ENCODE results near the gene MPPED1. TPM values are rescaled to one million over a fixed set of nuclear protein-coding genes. Genes with fewer than 3 reads are reported as not detected.

Gene MPPED1
- total RNA-seq, 2 donors from 2014 or later, result not detected

DNA sequence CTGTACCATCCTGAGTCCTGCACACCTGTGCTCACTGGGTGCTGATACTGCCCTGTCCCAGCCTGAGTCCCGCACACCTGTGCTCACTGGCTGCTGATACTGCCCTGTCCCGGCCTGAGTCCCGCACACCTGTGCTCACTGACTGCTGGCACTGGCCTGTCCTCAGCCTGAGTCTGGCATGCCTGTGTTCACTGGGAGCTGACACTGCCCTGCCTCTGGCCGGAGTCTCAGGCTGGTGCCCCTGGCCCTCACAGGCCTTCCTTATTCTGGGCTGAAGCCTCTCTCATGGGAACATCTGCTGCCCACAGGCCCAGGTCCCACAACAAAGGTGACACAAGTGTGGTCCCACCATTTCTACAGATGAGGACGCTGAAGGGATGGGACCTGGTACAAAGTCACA lies 115.1 kb downstream of the MPPED1 start:
- peak in 1 of 2 donors; percentile 34 for ATAC-seq
- peak; percentile 58 for DNase-seq (ENCODE audit: low spot score)
- no peaks in the 10 kb centered on the region for H3K36me3 Mint-ChIP-seq
- no peaks in the 10 kb centered on the region for H3K4me1 Mint-ChIP-seq (ENCODE audit: low read depth in 2 of 2)
- H3K27me3 Mint-ChIP-seq, result peaks cover 11% of the 10 kb centered on the region in 2 donors
- no peaks in the 10 kb centered on the region for H3K9me3 Mint-ChIP-seq
- H3K4me3 Mint-ChIP-seq, result no peak overlapping the region
- no peak overlapping the region for H3K27ac Mint-ChIP-seq

DNA sequence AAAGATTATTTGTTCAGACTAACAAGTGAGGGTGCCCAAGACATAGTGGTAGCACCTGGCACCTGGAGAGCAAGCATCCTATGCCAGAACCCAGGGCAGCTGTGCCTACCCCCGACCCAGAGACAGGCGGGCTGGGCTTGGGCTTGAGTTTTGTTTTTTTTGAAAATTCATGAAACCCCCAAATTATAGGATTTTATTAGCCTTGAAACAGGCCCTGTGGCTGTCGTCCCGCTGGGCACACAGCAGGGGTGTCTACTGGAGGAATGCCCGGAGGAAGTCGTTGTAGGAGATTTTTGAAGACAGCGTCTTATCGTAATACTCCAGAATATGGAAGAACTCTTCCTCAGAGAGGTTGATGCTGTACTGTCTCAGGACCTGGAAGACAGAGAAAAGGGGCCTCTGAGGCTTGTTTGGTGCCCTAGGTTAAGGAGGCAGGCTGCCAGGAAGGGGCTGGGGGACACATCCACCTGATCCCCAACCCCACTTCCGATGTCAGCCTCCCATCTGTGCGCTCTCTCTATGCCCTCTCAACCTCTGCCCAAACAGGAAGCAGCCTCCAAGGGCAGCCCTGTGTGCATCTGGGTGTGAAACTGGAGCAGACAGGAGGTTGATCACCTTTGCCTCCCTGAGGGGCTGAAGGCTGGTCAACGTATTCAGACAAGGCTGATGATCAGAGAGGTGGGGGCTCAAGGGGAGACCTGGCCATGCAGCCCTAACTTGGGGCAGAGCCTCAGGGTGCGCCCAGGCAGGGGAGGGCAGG lies 117.0 kb downstream of the MPPED1 start:
- DNase-seq (ENCODE audit: low spot score) (no peak), ATAC-seq (no peak)
- Mint-ChIP-seq H3K27ac (no peak overlapping the region), H3K27me3 (peaks cover 11 to 14% of the 10 kb centered on the region in 2 donors), H3K4me1 (ENCODE audit: low read depth in 2 of 2) (no peaks in the 10 kb centered on the region), H3K4me3 (no peak overlapping the region), H3K9me3 (no peaks in the 10 kb centered on the region), H3K36me3 (no peaks in the 10 kb centered on the region)

DNA sequence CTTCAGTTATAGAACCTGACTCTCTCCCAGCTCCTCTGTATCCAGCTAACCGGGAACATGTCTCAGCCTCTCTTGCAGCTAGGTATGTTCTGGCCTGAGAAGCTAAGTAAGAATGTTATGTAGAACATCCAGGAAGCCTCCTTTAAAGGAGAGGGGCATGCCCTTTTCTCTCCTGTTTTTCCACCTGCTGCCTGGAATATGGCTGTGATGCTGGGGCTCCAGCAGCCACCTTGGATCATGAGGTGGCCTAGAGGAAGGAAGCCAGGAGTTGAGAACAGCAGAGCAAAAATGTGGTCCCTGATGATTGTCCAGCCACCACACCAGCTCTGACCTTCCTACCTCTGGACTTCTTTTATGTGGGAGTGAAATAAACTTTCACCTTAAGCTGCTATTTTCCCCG lies 117.6 kb downstream of the MPPED1 start:
- Mint-ChIP-seq H3K4me3 (no peak overlapping the region), H3K9me3 (no peaks in the 10 kb centered on the region), H3K27ac (no peak overlapping the region), H3K36me3 (no peaks in the 10 kb centered on the region), H3K27me3 (peaks cover 11 to 14% of the 10 kb centered on the region in 2 donors), H3K4me1 (ENCODE audit: low read depth in 2 of 2) (no peaks in the 10 kb centered on the region)
- ATAC-seq (no peak), DNase-seq (ENCODE audit: low spot score) (no peak)

DNA sequence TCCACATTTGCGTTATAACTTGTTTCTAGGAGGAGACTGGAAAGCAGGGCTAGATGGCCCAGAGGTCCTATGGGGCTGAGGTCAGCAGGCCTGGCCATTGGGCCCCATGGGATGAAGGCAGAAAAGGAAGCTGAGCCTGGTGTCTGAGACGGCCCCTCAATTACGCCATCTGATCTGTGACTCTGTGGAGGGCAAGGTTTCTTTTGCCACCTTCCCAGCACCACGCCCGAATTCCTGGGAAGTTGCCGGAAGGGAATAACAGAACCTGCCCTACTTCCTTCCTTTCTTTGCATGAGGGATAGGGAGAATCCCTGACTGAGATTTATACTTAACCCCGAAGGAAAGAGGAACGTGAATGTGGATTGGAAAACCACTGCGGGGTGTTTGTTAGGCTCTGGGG lies 118.1 kb downstream of the MPPED1 start:
- ATAC-seq (no peak), DNase-seq (ENCODE audit: low spot score) (no peak)
- H3K36me3 Mint-ChIP-seq, result no peaks in the 10 kb centered on the region

DNA sequence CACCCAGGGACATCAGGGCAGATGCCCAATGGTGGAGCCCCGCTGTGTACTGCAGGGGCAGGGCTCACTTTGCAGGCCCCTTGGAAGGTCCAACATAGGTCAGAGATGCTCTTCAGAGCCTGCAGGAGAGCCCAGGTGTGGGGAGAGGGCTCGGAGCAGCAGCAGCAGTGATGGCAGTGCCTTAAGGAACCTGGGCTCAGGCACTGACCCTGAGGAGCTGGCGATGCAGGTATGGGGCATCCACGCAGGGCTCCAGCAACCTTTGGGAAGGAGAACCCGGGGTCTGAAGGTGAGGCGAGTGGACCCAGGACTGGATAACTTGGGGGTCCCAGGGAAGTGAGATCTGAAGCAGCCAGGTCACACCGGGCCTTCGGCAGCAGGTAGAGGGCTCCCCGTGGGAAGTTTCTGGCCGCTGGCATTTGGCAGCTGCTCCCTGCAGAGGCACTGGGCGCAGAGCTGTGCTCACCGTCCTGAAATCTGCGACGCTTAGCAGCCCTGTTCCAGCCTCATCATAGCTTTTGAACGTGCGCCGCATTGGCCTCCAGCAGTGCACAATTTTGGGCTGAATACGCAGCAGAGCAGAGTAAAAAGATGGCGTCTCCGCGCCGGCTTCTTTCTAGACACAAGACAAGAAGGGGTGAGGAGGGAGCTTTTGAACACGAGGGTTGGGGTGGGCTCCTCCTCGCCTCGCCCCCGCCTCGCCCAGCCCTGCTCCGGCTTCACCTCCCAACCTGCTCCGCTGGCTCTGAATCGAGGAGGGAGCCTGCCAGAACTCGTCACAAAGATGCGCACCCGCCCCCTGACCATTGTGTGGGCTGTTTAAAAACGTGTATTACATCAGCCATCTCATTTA lies 118.8 kb downstream of the MPPED1 start:
- H3K27me3 Mint-ChIP-seq, result peaks cover 2 to 7% of the 10 kb centered on the region in 2 donors
- no peaks in the 10 kb centered on the region for H3K9me3 Mint-ChIP-seq
- ATAC-seq (no peak), DNase-seq (ENCODE audit: low spot score) (no peak)
- no peak overlapping the region for H3K27ac Mint-ChIP-seq
- H3K36me3 Mint-ChIP-seq, result no peaks in the 10 kb centered on the region
- no peak overlapping the region for H3K4me3 Mint-ChIP-seq
- H3K4me1 Mint-ChIP-seq (ENCODE audit: low read depth in 2 of 2), result no peaks in the 10 kb centered on the region

More for the DNA sequence above, 118.1 kb downstream of the MPPED1 start:
- H3K27ac Mint-ChIP-seq, result no peak overlapping the region
- H3K4me1 Mint-ChIP-seq (ENCODE audit: low read depth in 2 of 2), result no peaks in the 10 kb centered on the region
- H3K27me3 Mint-ChIP-seq, result peaks cover 8 to 13% of the 10 kb centered on the region in 2 donors
- H3K9me3 Mint-ChIP-seq, result no peaks in the 10 kb centered on the region
- no peak overlapping the region for H3K4me3 Mint-ChIP-seq

DNA sequence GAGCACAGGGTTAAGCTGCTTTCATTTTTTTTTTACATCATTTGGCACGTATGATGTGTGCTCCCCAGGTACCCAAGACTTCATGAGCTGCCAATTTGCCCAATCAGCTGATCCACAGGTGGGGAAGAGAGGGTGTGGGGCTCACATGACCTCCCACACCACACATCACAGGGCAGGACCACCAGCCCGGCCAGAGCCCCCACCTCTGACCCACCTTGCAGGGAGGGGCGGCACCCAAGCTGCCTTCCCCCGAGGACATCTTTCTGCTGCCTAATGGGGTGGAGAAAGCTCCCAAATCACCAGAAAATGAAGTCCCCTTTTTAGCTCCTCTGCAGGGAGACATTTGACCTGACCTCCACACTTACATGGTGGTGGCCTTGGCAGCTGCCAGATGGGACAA lies 119.8 kb downstream of the MPPED1 start:
- peaks cover 0 to 6% of the 10 kb centered on the region in 2 donors for H3K27me3 Mint-ChIP-seq
- H3K36me3 Mint-ChIP-seq, result no peaks in the 10 kb centered on the region
- DNase-seq (ENCODE audit: low spot score) (no peak), ATAC-seq (no peak)
- no peak overlapping the region for H3K4me3 Mint-ChIP-seq
- no peak overlapping the region for H3K27ac Mint-ChIP-seq
- no peaks in the 10 kb centered on the region for H3K9me3 Mint-ChIP-seq
- no peaks in the 10 kb centered on the region for H3K4me1 Mint-ChIP-seq (ENCODE audit: low read depth in 2 of 2)

DNA sequence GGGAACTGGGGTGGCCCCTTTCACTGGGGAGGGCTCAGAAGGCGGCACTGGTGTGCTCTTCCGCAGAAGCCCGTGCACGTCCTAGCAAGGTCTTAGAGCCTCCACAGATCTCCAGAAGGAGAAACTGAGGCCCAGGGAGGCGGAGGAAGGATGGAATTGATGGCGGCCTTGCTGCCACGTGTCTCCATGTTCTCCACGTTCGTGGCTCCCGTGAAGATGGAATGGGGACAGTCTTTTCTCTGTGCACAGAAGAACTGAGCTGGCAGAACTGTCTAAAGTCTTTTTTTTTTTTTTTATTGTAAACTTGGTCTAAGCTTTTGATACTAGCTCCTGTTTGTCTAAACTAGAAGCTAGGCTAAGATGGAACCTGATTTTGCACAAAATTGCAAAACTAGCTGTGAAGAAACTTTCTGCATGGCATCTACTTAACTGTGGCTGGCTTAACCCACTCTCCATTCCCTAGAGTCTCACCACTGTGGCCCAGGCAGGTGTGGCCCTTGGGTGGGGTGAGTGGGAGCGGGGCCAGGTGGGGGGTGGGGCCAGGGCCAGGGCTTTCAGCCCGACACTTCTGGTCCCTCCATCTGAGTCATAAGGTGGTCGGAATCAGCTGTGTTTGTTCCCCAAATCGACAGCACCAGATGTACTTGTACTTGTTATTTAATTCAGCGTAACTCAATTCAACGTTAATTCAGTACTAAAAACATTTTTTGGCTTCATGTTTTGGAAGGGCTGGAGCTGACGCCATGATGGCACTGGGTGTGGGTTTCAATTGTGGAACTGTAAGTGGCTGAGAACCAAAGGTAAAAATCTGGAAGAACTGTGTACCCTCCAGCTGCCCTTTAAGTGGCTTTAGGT lies 120.7 kb downstream of the MPPED1 start:
- H3K27ac Mint-ChIP-seq, result no peak overlapping the region
- DNase-seq (ENCODE audit: low spot score), result no peak
- no peak for ATAC-seq
- no peak overlapping the region for H3K4me3 Mint-ChIP-seq
- no peaks in the 10 kb centered on the region for H3K36me3 Mint-ChIP-seq
- no peaks in the 10 kb centered on the region for H3K9me3 Mint-ChIP-seq
- H3K27me3 Mint-ChIP-seq, result peaks cover 0 to 6% of the 10 kb centered on the region in 2 donors
- no peaks in the 10 kb centered on the region for H3K4me1 Mint-ChIP-seq (ENCODE audit: low read depth in 2 of 2)

DNA sequence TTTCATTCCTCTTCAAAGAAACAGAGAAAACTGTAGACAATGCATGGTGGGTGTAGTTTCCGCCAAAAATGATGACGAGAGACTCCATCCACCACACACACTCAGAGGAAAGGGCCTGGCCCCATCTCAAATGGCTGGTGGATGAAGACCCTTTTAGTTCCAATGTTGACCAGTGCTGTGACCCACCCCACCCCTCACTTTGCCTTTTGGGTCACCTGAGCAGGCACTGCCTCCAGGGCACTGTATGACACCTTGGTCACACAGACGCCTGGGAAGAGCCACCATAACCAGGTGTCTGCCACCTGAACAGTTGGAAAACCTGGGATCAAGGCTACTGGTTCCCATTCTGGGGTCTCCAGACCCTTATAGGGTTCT lies 121.3 kb downstream of the MPPED1 start:
- no peak for DNase-seq (ENCODE audit: low spot score)
- H3K27me3 Mint-ChIP-seq, result peaks cover 0 to 8% of the 10 kb centered on the region in 2 donors
- no peak overlapping the region for H3K4me3 Mint-ChIP-seq
- H3K27ac Mint-ChIP-seq, result no peak overlapping the region
- no peaks in the 10 kb centered on the region for H3K36me3 Mint-ChIP-seq
- H3K9me3 Mint-ChIP-seq, result no peaks in the 10 kb centered on the region
- ATAC-seq, result no peak
- H3K4me1 Mint-ChIP-seq (ENCODE audit: low read depth in 2 of 2), result no peaks in the 10 kb centered on the region

DNA sequence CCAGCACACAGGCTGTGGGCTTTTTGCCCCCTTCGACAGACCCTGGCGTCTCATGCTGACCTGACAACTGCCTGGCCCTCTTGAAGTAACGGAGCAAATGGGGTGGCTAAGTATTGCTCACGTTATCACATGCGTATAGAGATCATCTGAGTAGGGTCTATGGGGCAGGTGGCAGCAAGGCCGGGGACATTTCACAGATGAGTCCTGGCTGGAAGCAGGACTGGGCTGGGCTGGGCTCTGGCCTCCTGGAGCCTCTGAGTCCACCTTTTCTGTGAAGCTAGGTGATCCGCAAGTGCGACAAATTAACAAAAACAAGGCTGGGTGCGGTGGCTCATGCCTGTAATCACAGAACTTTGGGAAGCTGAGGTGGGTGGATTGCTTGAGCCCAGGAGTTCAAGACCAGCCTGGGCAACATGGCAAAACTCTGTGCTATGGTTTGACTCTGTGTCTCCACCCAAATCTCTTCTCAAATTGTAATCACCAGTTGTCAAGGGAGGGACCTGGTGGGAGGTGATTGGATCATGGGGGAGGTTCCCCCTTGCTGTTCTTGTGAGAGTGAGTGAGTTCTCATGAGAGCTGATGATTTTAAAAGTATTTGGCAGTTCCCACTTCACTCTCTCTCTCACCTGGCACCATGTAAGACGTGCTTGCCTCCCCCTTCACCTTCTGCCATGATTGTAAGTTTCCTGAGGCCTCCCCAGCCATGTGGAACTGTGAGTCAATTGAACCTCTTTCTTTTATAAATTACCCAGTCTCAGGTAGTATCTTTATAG lies 122.0 kb downstream of the MPPED1 start:
- H3K27me3 Mint-ChIP-seq, result peaks cover 0 to 9% of the 10 kb centered on the region in 2 donors
- no peaks in the 10 kb centered on the region for H3K36me3 Mint-ChIP-seq
- no peaks in the 10 kb centered on the region for H3K9me3 Mint-ChIP-seq
- DNase-seq (ENCODE audit: low spot score), result no peak
- H3K4me3 Mint-ChIP-seq, result no peak overlapping the region
- ATAC-seq, result no peak
- no peak overlapping the region for H3K27ac Mint-ChIP-seq
- H3K4me1 Mint-ChIP-seq (ENCODE audit: low read depth in 2 of 2), result no peaks in the 10 kb centered on the region

DNA sequence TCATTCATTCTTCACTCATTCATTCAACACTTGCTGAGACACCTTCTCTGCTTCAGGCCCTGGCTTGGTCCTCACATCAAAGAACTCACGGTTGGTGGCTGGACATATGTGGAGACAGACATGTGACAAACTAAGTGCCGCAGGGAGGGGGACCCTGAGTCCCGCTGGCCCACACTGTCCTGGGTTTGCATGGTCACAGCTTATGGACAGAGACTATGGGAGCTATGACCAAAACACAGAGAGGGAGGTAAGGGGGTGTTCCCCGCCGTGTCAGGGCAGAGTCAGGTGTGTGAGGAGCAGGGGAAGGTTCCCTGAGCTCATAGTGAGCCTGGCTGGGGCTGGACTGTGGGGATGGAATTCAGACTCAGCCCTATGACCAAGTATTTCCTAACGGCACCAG lies 123.1 kb downstream of the MPPED1 start:
- Mint-ChIP-seq H3K4me1 (ENCODE audit: low read depth in 2 of 2) (no peaks in the 10 kb centered on the region), H3K4me3 (no peak overlapping the region), H3K36me3 (no peaks in the 10 kb centered on the region), H3K27me3 (peaks cover 0 to 9% of the 10 kb centered on the region in 2 donors), H3K9me3 (no peaks in the 10 kb centered on the region), H3K27ac (no peak overlapping the region)
- DNase-seq (ENCODE audit: low spot score) (no peak), ATAC-seq (no peak)

DNA sequence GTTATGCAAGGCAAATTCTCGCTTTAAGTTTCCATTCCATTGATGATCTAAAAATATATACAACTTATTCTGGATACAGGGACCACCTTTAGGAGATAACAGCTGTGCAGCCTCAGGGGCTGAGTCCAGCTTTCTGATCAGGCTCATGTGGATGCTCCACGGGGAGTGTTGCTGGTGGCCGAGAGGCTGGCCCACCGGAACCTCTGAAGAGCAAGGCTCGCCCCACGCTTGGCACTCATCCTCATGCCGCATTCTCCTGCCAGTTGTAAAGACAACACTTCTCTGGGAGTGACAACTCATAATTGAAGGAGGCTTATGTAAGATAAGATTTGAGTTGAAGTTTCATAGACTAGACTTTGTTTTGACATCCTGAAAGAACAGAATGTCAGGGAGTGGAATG lies 123.5 kb downstream of the MPPED1 start:
- Mint-ChIP-seq H3K36me3 (no peaks in the 10 kb centered on the region), H3K27ac (no peak overlapping the region), H3K4me1 (ENCODE audit: low read depth in 2 of 2) (no peaks in the 10 kb centered on the region), H3K27me3 (peaks cover 0 to 9% of the 10 kb centered on the region in 2 donors), H3K9me3 (no peaks in the 10 kb centered on the region), H3K4me3 (no peak overlapping the region)
- no peak for ATAC-seq
- DNase-seq (ENCODE audit: low spot score), result no peak

DNA sequence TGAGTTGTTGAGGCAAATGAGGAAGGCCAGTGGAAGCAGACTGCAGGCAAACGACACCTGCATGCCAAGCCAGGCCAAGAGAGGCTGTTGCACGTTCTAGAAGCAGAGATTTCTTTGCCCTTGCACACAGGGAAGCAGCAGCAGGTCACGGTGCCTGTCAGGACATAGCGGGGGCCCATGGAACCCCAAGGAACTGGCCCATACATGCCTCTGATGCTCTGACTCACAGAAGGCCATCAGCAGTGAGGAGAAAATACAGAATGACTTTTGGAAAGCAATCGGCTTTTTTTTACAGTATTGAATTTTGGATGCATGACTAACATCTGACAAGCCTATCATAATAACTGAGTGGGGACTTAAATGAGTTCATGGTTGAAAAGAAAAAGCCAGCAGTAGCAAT lies 123.9 kb downstream of the MPPED1 start:
- H3K4me1 Mint-ChIP-seq (ENCODE audit: low read depth in 2 of 2), result no peaks in the 10 kb centered on the region
- H3K27ac Mint-ChIP-seq, result no peak overlapping the region
- H3K36me3 Mint-ChIP-seq, result no peaks in the 10 kb centered on the region
- DNase-seq (ENCODE audit: low spot score) (no peak), ATAC-seq (no peak)
- H3K4me3 Mint-ChIP-seq, result no peak overlapping the region
- peaks cover 0 to 9% of the 10 kb centered on the region in 2 donors for H3K27me3 Mint-ChIP-seq
- H3K9me3 Mint-ChIP-seq, result no peaks in the 10 kb centered on the region

DNA sequence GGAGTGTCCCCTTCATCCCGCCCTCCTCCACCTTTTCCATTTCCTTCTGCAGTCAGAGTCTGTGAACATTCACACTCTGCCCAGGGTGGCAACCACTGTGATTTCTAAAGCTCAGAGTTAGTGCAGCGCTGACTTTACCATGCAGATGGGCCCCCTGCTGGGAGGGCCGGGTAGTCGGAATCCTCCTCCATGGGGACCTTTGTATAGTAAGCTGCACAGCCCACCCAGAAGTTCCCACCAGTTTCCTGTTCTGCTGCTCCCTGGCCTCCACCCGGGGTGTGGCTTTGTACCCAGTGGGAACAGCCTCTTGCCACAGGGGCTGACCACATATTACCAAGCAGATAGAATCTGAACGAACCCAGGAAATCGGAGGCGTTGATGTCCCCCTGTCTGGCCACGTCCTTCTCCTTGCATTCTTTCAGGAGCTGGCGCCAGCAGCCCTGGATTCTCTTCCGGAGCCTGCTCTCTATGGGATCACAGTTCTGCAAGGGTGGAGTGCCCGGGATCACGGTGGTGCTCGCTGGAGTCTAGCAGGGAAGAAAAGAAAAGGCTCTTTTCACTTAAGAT lies 125.3 kb downstream of the MPPED1 start:
- Mint-ChIP-seq H3K27me3 (peaks cover 0 to 13% of the 10 kb centered on the region in 2 donors), H3K4me3 (no peak overlapping the region), H3K27ac (no peak overlapping the region), H3K36me3 (no peaks in the 10 kb centered on the region), H3K4me1 (ENCODE audit: low read depth in 2 of 2) (no peaks in the 10 kb centered on the region), H3K9me3 (no peaks in the 10 kb centered on the region)
- DNase-seq (ENCODE audit: low spot score) (no peak), ATAC-seq (no peak)

All from natural killer cell treated with Interleukin-12 subunit alpha and Interleukin-12 subunit beta and Interleukin-15 and Interleukin-18, amount 100 ng/mL, for 72 hours (primary cell).